Measurements from ENCODE around the gene ZNF518B.
A peak's percentile ranks its signal among the peaks of the same experiment; 100 is the strongest.

The ZNF518B gene

GRCh38 chr4:10457255-10457801, at the start of gene ZNF518B:
TSS of gene ZNF518B (minus strand) at chr4:10457426. CDS start at chr4:10446328, 11,098 bp downstream.
- DNase-seq, result peak; percentile 28 to 41

- peak; percentile 31 to 62 for DNase-seq
These were observed 48.9 kb upstream of the ZNF518B start for GRCh38 chr4:10506077-10506476.

- no peak for DNase-seq
These were observed 47.4 kb upstream of the ZNF518B start for GRCh38 chr4:10504570-10505179.

GRCh38 chr4:10502717-10503116, 45.5 kb upstream of the ZNF518B start:
- no peak for DNase-seq

- no peak for DNase-seq
These were observed 43.5 kb upstream of the ZNF518B start for GRCh38 chr4:10500776-10501175.

- DNase-seq, result no peak
These were observed 39.0 kb upstream of the ZNF518B start for GRCh38 chr4:10496200-10496599.

GRCh38 chr4:10495651-10496050, 38.4 kb upstream of the ZNF518B start:
- DNase-seq, result no peak

- no peak for DNase-seq
These were observed 35.2 kb upstream of the ZNF518B start for GRCh38 chr4:10492464-10492863.

- DNase-seq, result no peak
These were observed 34.2 kb upstream of the ZNF518B start for GRCh38 chr4:10491401-10491800.

- no peak for DNase-seq
These were observed 33.8 kb upstream of the ZNF518B start for GRCh38 chr4:10490996-10491395.

GRCh38 chr4:10482913-10483312, 25.7 kb upstream of the ZNF518B start:
- DNase-seq, result no peak

- DNase-seq, result no peak
These were observed 23.4 kb upstream of the ZNF518B start for GRCh38 chr4:10480616-10481015.

GRCh38 chr4:10478621-10479020, 21.4 kb upstream of the ZNF518B start:
- DNase-seq, result no peak

- no peak for DNase-seq
These were observed 13.3 kb upstream of the ZNF518B start for GRCh38 chr4:10470505-10470904.

- no peak for DNase-seq
These were observed 8.9 kb upstream of the ZNF518B start for GRCh38 chr4:10466161-10466560.

- no peak for DNase-seq
These were observed 5.7 kb upstream of the ZNF518B start for GRCh38 chr4:10462876-10463275.

GRCh38 chr4:10461850-10462400, 4.7 kb upstream of the ZNF518B start:
- no peak for DNase-seq

GRCh38 chr4:10461091-10461849, 4.0 kb upstream of the ZNF518B start:
- peak; percentile 10 to 15 for DNase-seq

- DNase-seq, result no peak
These were observed 3.3 kb upstream of the ZNF518B start for GRCh38 chr4:10460313-10461047.

- no peak for DNase-seq
These were observed 2.1 kb upstream of the ZNF518B start for GRCh38 chr4:10459305-10459704.

GRCh38 chr4:10458177-10458576, 951 bp upstream of the ZNF518B start:
- no peak for DNase-seq

- no peak for DNase-seq
These were observed 501 bp downstream of the ZNF518B start for GRCh38 chr4:10456595-10457254.

GRCh38 chr4:10456260-10456594, 999 bp downstream of the ZNF518B start:
- no peak for DNase-seq
